Measurements from ENCODE around the gene EPYC. TPM values are rescaled to one million over a fixed set of nuclear protein-coding genes. Genes with fewer than 3 reads are reported as not detected.
A peak's percentile ranks its signal among the peaks of the same experiment; 100 is the strongest.

EPYC gene
- under 1 TPM in 1 of 10 donors, not detected in 9; 0.15 TPM for polyA plus RNA-seq (ENCODE audit: insufficient read length in 10 of 10)
- long read RNA-seq, donor 1 = 0 reads
- long read RNA-seq, donor 2 = 0 reads
- long read RNA-seq, donor 3 = 0 reads
- long read RNA-seq, donor 4 = 0 reads
- long read RNA-seq, donor 5 = 0 reads
- long read RNA-seq, donor 6 = 0 reads
- long read RNA-seq, donor 7 = 0 reads
- long read RNA-seq, donor 8 = 0 reads
- long read RNA-seq, donor 9 = 0 reads

GRCh38 chr12:91004872-91005271 lies at the start of gene EPYC:
Gene EPYC, minus strand, starts transcription at chr12:91004972. Its CDS starts 2,407 bp downstream, at chr12:91002565.
- DNase-seq = no peak

- DNase-seq = peak; percentile 94 to 97 (median 95)
Measured at GRCh38 chr12:91053951-91054715, 49.4 kb upstream of the EPYC start.

GRCh38 chr12:91052026-91052425 lies 47.3 kb upstream of the EPYC start:
- DNase-seq = peak in 1 of 3 donors; percentile 65

GRCh38 chr12:91044586-91044985 lies 39.8 kb upstream of the EPYC start:
- peak in 1 of 3 donors; percentile 51 for DNase-seq

GRCh38 chr12:91043408-91043807 lies 38.6 kb upstream of the EPYC start:
- DNase-seq = no peak

GRCh38 chr12:91040096-91040755 lies 35.5 kb upstream of the EPYC start:
- DNase-seq = peak in 1 of 3 donors; percentile 36

- peak; percentile 64 to 85 (median 76) for DNase-seq
Measured at GRCh38 chr12:91037276-91037675, 32.5 kb upstream of the EPYC start.

- no peak for DNase-seq
Measured at GRCh38 chr12:91033251-91033650, 28.5 kb upstream of the EPYC start.

GRCh38 chr12:91023326-91024004 lies 18.7 kb upstream of the EPYC start:
- peak in 1 of 3 donors; percentile 70 for DNase-seq

- no peak for DNase-seq
Measured at GRCh38 chr12:91021076-91021475, 16.3 kb upstream of the EPYC start.

GRCh38 chr12:91019455-91019854 lies 14.7 kb upstream of the EPYC start:
- no peak for DNase-seq

GRCh38 chr12:91017511-91018263 lies 12.9 kb upstream of the EPYC start:
- no peak for DNase-seq

GRCh38 chr12:91017043-91017442 lies 12.3 kb upstream of the EPYC start:
- peak in 2 of 3 donors; percentile 30 to 52 for DNase-seq

GRCh38 chr12:91009319-91009950 lies 4.7 kb upstream of the EPYC start:
- DNase-seq = no peak

- DNase-seq = no peak
Measured at GRCh38 chr12:91007531-91008290, 2.9 kb upstream of the EPYC start.

GRCh38 chr12:91003737-91004136 lies 1.0 kb downstream of the EPYC start:
- no peak for DNase-seq

GRCh38 chr12:91001306-91001705 lies 3.5 kb downstream of the EPYC start:
- no peak for DNase-seq

- peak in 1 of 3 donors; percentile 32 for DNase-seq
Measured at GRCh38 chr12:90999966-91000365, 4.8 kb downstream of the EPYC start.

GRCh38 chr12:90999527-90999926 lies 5.2 kb downstream of the EPYC start:
- DNase-seq = no peak

GRCh38 chr12:90995010-90995409 lies 9.8 kb downstream of the EPYC start:
- peak in 1 of 3 donors; percentile 46 for DNase-seq
